ENCODE measurements around the gene KHDC4. TPM values are rescaled to one million over a fixed set of nuclear protein-coding genes. Genes with fewer than 3 reads are reported as not detected.

Gene KHDC4
- total RNA-seq, 1 experiment from 2014 or later = 57.7 TPM

- no CpG with 5 or more reads among the region's 3 CpGs for WGBS (ENCODE audit: extremely low coverage, insufficient read length, low lambda C conversion rate)
- H3K18ac ChIP-seq (ENCODE audit: insufficient read length, low read depth, low read length) = no peak overlapping the region
- H3K9me3 ChIP-seq (ENCODE audit: control insufficient read depth, low read depth, low read length) = no peaks in the 10 kb centered on the region
- H3K27ac ChIP-seq (ENCODE audit: insufficient read length, low read depth, low read length) = no peak overlapping the region
- H4K5ac ChIP-seq (ENCODE audit: insufficient read length, low read depth, low read length) = no peak overlapping the region
- no peak overlapping the region for H3K4ac ChIP-seq (ENCODE audit: low read depth, low read length)
- Mint-ChIP-seq H3K4me1 (no peaks in the 10 kb centered on the region), H3K9me3 (no peaks in the 10 kb centered on the region), H3K4me3 (no peak overlapping the region), H3K27ac (no peak overlapping the region), H3K36me3 (ENCODE audit: insufficient read depth in 1 of 3, low read depth in 3 of 3) (peaks cover 52 to 88% (median 82%) of the 10 kb centered on the region in 3 experiments; a peak in 6 of 7 replicates), H3K27me3 (ENCODE audit: low read depth) (no peaks in the 10 kb centered on the region)
- H3K4me1 ChIP-seq (ENCODE audit: insufficient read depth, low read length) = no peaks in the 10 kb centered on the region
- H2BK120ac ChIP-seq (ENCODE audit: low read depth, low read length, poor library complexity, severe bottlenecking) = no peak overlapping the region
- no peak overlapping the region for H2BK15ac ChIP-seq (ENCODE audit: low read depth, low read length)
- no peaks in the 10 kb centered on the region for H3K79me2 ChIP-seq (ENCODE audit: insufficient read depth, low read length)
- no peak overlapping the region for H2AK5ac ChIP-seq (ENCODE audit: insufficient read length, low read length)
- no peak overlapping the region for H3K14ac ChIP-seq (ENCODE audit: insufficient read depth, low read length)
- H3K23me2 ChIP-seq (ENCODE audit: insufficient read length, low read depth, low read length, poor library complexity, severe bottlenecking) = no peaks in the 10 kb centered on the region
- peaks cover 5% of the 10 kb centered on the region for H3K79me1 ChIP-seq (ENCODE audit: insufficient read depth, low read depth, low read length, poor library complexity, severe bottlenecking)
- H2BK12ac ChIP-seq (ENCODE audit: insufficient read length, low read depth, low read length) = no peak overlapping the region
- H4K8ac ChIP-seq (replicated peaks; ENCODE audit: insufficient read length, low read depth, low read length) = no peak overlapping the region
- no peak overlapping the region for H2AFZ ChIP-seq (ENCODE audit: low read length)
- no peak overlapping the region for H3K4me2 ChIP-seq (ENCODE audit: insufficient read depth, insufficient read length, low read length)
- no peak overlapping the region for H4K91ac ChIP-seq (ENCODE audit: insufficient read length, low read depth, low read length)
- H3K27me3 ChIP-seq (ENCODE audit: insufficient read depth, low read length) = no peaks in the 10 kb centered on the region
- H3K56ac ChIP-seq (ENCODE audit: insufficient read length, low read depth, low read length) = no peak overlapping the region
- no peak for DNase-seq
- H3K9ac ChIP-seq (ENCODE audit: extremely low read depth, insufficient read length, low read length) = no peak overlapping the region
- no peak for TF ChIP-seq CTCF (conservative IDR thresholded peaks at IDR 0.05)
- no peaks in the 10 kb centered on the region for H4K20me1 ChIP-seq (ENCODE audit: control insufficient read depth, insufficient read depth, insufficient read length)
- no peak overlapping the region for H3T11ph ChIP-seq (ENCODE audit: low read length)
- no peak overlapping the region for H2BK20ac ChIP-seq (ENCODE audit: low read depth, low read length, poor library complexity, severe bottlenecking)
- no peak overlapping the region for H3K23ac ChIP-seq (ENCODE audit: insufficient read length, low read depth, low read length)
- no peak overlapping the region for H2BK5ac ChIP-seq (ENCODE audit: insufficient read length, low read length)
Observed at GRCh38 chr1:155954645-155955044, 20.4 kb upstream of the KHDC4 start.

Data from H9 (cell line).